SK-N-SH (cell line): Measurements from ENCODE around the gene TMEM127. TPM values are rescaled to one million over a fixed set of nuclear protein-coding genes. Genes with fewer than 3 reads are reported as not detected.
A peak's percentile ranks its signal among the peaks of the same experiment; 100 is the strongest.

Source experiments
- CTCF ChIA-PET: fragments of 300-600, 350-600 bp; formaldehyde crosslinking; extraction: SDS; loops from one replicate; lab custom pipeline; 2021; lab: Yijun Ruan, JAX
- POLR2A ChIA-PET: fragments of 350-600 bp; sonication (Branson Sonifier 250); formaldehyde crosslinking; extraction: SDS; loops from one replicate; lab custom pipeline; 2020; ENCODE audit warnings: antibody characterized with exemption, inconsistent platforms; lab: Yijun Ruan, JAX
- DNase-seq: peaks from one replicate; pipeline ENCODE4 v3.0.0; 2012
- H2AFZ ChIP-seq: fragments of 200-600 bp; sonication (generic); 2 replicates; pipeline ENCODE4 v1.8.1; 2016; ENCODE audit warnings: antibody characterized with exemption, mild to moderate bottlenecking, low read depth
- H3F3A ChIP-seq: fragments of 200-600 bp; sonication (generic); replicated peaks from 2 replicates; pipeline ENCODE3; 2016; ENCODE audit warnings: antibody characterized with exemption, mild to moderate bottlenecking; ENCODE audit not compliant: insufficient read depth
- H3K27ac ChIP-seq, 2 experiments: fragments of 200-500 bp in 1 of 2; fragments of 200-600 bp in 1 of 2; sonication (Bioruptor generic) in 1 of 2; sonication (generic), shearing (Covaris generic) in 1 of 2; 2 replicates each; pipeline versions ENCODE4 v1.5.1 to v1.6.1; 2014 to 2016; ENCODE audit warnings: low read depth in 2 of 2, inconsistent platforms in 1 of 2, low read length in 1 of 2, mild to moderate bottlenecking in 1 of 2, mixed read lengths in 1 of 2
- H3K27me3 ChIP-seq: fragments of 200-600 bp; sonication (generic), shearing (Covaris generic); 2 replicates; pipeline ENCODE4 v1.6.1; 2016; ENCODE audit warnings: mixed run types; ENCODE audit not compliant: insufficient read depth
- H3K36me3 ChIP-seq, 2 experiments: fragments of 200-500 bp in 1 of 2; fragments of 200-600 bp in 1 of 2; sonication (Bioruptor generic) in 1 of 2; sonication (generic) in 1 of 2; replicated peaks in 1 of 2; 2 replicates each; pipeline versions ENCODE3 to v1.5.1; 2014 to 2016; ENCODE audit warnings: low read length in 1 of 2, mild to moderate bottlenecking in 1 of 2; ENCODE audit not compliant: insufficient read depth in 2 of 2, control insufficient read depth in 1 of 2
- H3K4me1 ChIP-seq, 2 experiments: fragments of 200-500 bp in 1 of 2; fragments of 200-600 bp in 1 of 2; sonication (Bioruptor generic) in 1 of 2; sonication (generic), shearing (Covaris generic) in 1 of 2; 2 replicates each; pipeline versions ENCODE4 v1.5.1 to v1.6.1; 2014 to 2016; ENCODE audit warnings: low read depth in 1 of 2, low read length in 1 of 2, mixed run types in 1 of 2; ENCODE audit not compliant: insufficient read depth in 2 of 2, control insufficient read depth in 1 of 2
- H3K4me2 ChIP-seq: fragments of 200-600 bp; sonication (generic), shearing (Covaris generic); 2 replicates; pipeline ENCODE4 v1.6.1; 2017; ENCODE audit warnings: mixed run types
- H3K4me3 ChIP-seq, 2 experiments: fragments of 200-500 bp in 1 of 2; fragments of 200-600 bp in 1 of 2; sonication (Bioruptor generic) in 1 of 2; sonication (generic), shearing (Covaris generic) in 1 of 2; 2 replicates each; pipeline versions ENCODE4 v1.5.1 to v1.8.1; 2014 to 2016; ENCODE audit warnings: low read depth in 2 of 2, inconsistent platforms in 1 of 2, low read length in 1 of 2, mild to moderate bottlenecking in 1 of 2, mixed read lengths in 1 of 2, moderate library complexity in 1 of 2
- H3K79me2 ChIP-seq: fragments of 200-600 bp; sonication (generic); 2 replicates; pipeline ENCODE4 v1.8.1; 2017; ENCODE audit warnings: mild to moderate bottlenecking; ENCODE audit not compliant: insufficient read depth
- H3K9ac ChIP-seq: fragments of 200-600 bp; sonication (generic); 2 replicates; pipeline ENCODE4 v1.6.1; 2017; ENCODE audit warnings: mixed run types
- H3K9me2 ChIP-seq: fragments of 200-600 bp; sonication (generic); 2 replicates; pipeline ENCODE4 v1.6.1; 2017; ENCODE audit warnings: mixed run types
- H3K9me3 ChIP-seq: fragments of 200-600 bp; sonication (generic); 2 replicates; pipeline ENCODE4 v1.6.1; 2017; ENCODE audit warnings: mixed run types, mild to moderate bottlenecking, moderate library complexity
- H4K20me1 ChIP-seq: fragments of 200-600 bp; sonication (generic); 2 replicates; pipeline ENCODE4 v1.6.1; 2017; ENCODE audit warnings: mild to moderate bottlenecking, mixed run types; ENCODE audit not compliant: insufficient read depth
- CHD2 ChIP-seq: fragments of 150-350 bp; IDR thresholded peaks from 2 replicates; pipeline ENCODE4 v1.6.1; 2018; ENCODE audit warnings: low read length; ENCODE audit not compliant: partially characterized antibody
- ELF1 ChIP-seq: IDR thresholded peaks from 2 replicates; pipeline ENCODE4 v1.4.0; 2012
- FOXM1 ChIP-seq: IDR thresholded peaks from 2 replicates; pipeline ENCODE4 v1.4.0; 2012; ENCODE audit warnings: low read depth, mild to moderate bottlenecking
- MEF2A ChIP-seq: IDR thresholded peaks from 2 replicates; pipeline ENCODE4 v1.4.0; 2012; ENCODE audit warnings: low read depth, borderline replicate concordance
- NFIC ChIP-seq: IDR thresholded peaks from 2 replicates; pipeline ENCODE4 v1.4.0; 2012; ENCODE audit warnings: borderline replicate concordance
- SIN3A ChIP-seq: IDR thresholded peaks from 2 replicates; pipeline ENCODE4 v1.6.1; 2012; ENCODE audit warnings: low read depth, mild to moderate bottlenecking, low read length, moderate library complexity, borderline replicate concordance
- TCF12 ChIP-seq: IDR thresholded peaks from 2 replicates; pipeline ENCODE4 v1.4.0; 2012
- TEAD4 ChIP-seq: IDR thresholded peaks from 2 replicates; pipeline ENCODE4 v1.4.0; 2012; ENCODE audit warnings: mild to moderate bottlenecking, borderline replicate concordance; ENCODE audit not compliant: insufficient read depth
- YY1 ChIP-seq: IDR thresholded peaks from 2 replicates; pipeline ENCODE4 v1.4.0; 2012; ENCODE audit warnings: low read depth, mild to moderate bottlenecking
- whole genome bisulfite sequencing: methylation state at CpG from one replicate; pipeline ENCODE4 v1.1.6; 2017; ENCODE audit warnings: low lambda C conversion rate; 5-methylcytosine and 5-hydroxymethylcytosine counted together
- polyA plus RNA-seq, 3 experiments: library from polyadenylated mRNA; depleted of rRNA; stranded (reverse); fragments of >200 nt; gene quantifications; 2 replicates each; pipeline ENCODE4 v1.2.3, GENCODE V29; 2012
- TF ChIP-seq, protein P1 (sequence below): IDR thresholded peaks from 2 replicates; pipeline ENCODE4 v1.4.0; 2012; ENCODE audit warnings: low read depth, borderline replicate concordance
- TF ChIP-seq, protein P2 (sequence below): fragments of 200-600 bp; sonication (generic); IDR thresholded peaks from 2 replicates; pipeline ENCODE4 v1.6.1; 2017; ENCODE audit warnings: antibody characterized with exemption, mild to moderate bottlenecking, moderate library complexity
- TF ChIP-seq, protein P3 (sequence below): IDR thresholded peaks from 2 replicates; pipeline ENCODE4 v1.6.1; 2012; ENCODE audit warnings: mild to moderate bottlenecking, low read depth, low read length, moderate library complexity

Gene TMEM127
- polyA plus RNA-seq, 1 of the 3 experiments (the other 2 are of a cell fraction) = 40.9 TPM

DNA sequence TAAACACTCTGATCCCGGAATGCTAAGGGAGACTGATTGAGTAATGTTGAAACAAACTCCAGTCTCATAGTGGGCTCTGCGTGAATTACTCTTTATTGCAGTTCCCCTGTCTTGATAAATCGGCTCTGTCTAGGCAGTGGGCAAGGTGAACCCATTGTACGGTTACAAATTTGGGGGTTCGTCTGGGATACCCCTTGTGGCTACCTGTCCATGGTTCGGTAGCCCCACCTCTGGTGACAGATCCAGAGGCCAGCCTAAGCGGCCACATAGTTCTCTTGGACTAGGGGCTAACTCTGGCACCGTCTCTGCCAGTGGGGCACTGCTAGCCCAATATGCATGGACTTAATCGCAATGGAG, 56.1 kb downstream of the TMEM127 start:
- 97% methylated on average over 8 of the region's 9 CpGs for WGBS
- H3F3A ChIP-seq = peaks cover 4% of the 10 kb centered on the region
- ChIA-PET CTCF (interaction anchor here (1.1 to 1.6 kb wide), 3 partner anchors 18 to 92 kb away, joined by 3 to 6 read pairs (median 4); no protein-coding TSS in a partner anchor), POLR2A (interaction anchor here (1.4 kb wide), 1 partner anchor 56 kb away, joined by 4 read pairs; the partner anchor contains the start of gene TMEM127)
- peak overlapping the region; percentile 86 for H3K4me2 ChIP-seq
- peaks cover 55% of the 10 kb centered on the region for H3K79me2 ChIP-seq
- H3K27me3 ChIP-seq = no peaks in the 10 kb centered on the region
- no peaks in the 10 kb centered on the region for H3K9me2 ChIP-seq
- H3K27ac ChIP-seq = no peak overlapping the region; a peak in 1 of 4 replicates
- H2AFZ ChIP-seq = peak overlapping the region; percentile 80
- TF ChIP-seq SIN3A (no peak), NFIC (no peak), TEAD4 (no peak), FOXM1 (no peak), CHD2 (no peak), ELF1 (no peak), YY1 (no peak), TCF12 (no peak), MEF2A (no peak)
- TF ChIP-seq, protein P1, sequence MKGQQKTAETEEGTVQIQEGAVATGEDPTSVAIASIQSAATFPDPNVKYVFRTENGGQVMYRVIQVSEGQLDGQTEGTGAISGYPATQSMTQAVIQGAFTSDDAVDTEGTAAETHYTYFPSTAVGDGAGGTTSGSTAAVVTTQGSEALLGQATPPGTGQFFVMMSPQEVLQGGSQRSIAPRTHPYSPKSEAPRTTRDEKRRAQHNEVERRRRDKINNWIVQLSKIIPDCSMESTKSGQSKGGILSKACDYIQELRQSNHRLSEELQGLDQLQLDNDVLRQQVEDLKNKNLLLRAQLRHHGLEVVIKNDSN = no peak
- TF ChIP-seq, protein P2, sequence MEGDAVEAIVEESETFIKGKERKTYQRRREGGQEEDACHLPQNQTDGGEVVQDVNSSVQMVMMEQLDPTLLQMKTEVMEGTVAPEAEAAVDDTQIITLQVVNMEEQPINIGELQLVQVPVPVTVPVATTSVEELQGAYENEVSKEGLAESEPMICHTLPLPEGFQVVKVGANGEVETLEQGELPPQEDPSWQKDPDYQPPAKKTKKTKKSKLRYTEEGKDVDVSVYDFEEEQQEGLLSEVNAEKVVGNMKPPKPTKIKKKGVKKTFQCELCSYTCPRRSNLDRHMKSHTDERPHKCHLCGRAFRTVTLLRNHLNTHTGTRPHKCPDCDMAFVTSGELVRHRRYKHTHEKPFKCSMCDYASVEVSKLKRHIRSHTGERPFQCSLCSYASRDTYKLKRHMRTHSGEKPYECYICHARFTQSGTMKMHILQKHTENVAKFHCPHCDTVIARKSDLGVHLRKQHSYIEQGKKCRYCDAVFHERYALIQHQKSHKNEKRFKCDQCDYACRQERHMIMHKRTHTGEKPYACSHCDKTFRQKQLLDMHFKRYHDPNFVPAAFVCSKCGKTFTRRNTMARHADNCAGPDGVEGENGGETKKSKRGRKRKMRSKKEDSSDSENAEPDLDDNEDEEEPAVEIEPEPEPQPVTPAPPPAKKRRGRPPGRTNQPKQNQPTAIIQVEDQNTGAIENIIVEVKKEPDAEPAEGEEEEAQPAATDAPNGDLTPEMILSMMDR = no peak
- TF ChIP-seq, protein P3, sequence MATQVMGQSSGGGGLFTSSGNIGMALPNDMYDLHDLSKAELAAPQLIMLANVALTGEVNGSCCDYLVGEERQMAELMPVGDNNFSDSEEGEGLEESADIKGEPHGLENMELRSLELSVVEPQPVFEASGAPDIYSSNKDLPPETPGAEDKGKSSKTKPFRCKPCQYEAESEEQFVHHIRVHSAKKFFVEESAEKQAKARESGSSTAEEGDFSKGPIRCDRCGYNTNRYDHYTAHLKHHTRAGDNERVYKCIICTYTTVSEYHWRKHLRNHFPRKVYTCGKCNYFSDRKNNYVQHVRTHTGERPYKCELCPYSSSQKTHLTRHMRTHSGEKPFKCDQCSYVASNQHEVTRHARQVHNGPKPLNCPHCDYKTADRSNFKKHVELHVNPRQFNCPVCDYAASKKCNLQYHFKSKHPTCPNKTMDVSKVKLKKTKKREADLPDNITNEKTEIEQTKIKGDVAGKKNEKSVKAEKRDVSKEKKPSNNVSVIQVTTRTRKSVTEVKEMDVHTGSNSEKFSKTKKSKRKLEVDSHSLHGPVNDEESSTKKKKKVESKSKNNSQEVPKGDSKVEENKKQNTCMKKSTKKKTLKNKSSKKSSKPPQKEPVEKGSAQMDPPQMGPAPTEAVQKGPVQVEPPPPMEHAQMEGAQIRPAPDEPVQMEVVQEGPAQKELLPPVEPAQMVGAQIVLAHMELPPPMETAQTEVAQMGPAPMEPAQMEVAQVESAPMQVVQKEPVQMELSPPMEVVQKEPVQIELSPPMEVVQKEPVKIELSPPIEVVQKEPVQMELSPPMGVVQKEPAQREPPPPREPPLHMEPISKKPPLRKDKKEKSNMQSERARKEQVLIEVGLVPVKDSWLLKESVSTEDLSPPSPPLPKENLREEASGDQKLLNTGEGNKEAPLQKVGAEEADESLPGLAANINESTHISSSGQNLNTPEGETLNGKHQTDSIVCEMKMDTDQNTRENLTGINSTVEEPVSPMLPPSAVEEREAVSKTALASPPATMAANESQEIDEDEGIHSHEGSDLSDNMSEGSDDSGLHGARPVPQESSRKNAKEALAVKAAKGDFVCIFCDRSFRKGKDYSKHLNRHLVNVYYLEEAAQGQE = no peak
- no peak overlapping the region for H3K9ac ChIP-seq
- peaks cover 25 to 27% of the 10 kb centered on the region in 2 experiments; a peak in 3 of 4 replicates for H3K4me1 ChIP-seq
- H3K4me3 ChIP-seq = peak overlapping the region; percentile 74 to 86
- H4K20me1 ChIP-seq = peaks cover 31% of the 10 kb centered on the region
- no peak for DNase-seq
- no peaks in the 10 kb centered on the region for H3K9me3 ChIP-seq
- H3K36me3 ChIP-seq = no peaks in the 10 kb centered on the region
